ENCODE measurements around the gene GALNT2. TPM values are rescaled to one million over a fixed set of nuclear protein-coding genes. Genes with fewer than 3 reads are reported as not detected.

The GALNT2 gene
- total and polyA plus RNA-seq, 9 of the 15 experiments (the other 6 are each of a cell fraction or from before 2014, with no cell fraction given), result 1.6 to 106 (median 51.9) TPM

GRCh38 chr1:230310381-230311163, 243.5 kb downstream of the GALNT2 start (continued):
- peak; percentile 89 for TF ChIP-seq REST (IDR thresholded peaks at IDR 0.05; ENCODE audit: borderline replicate concordance)
- 0 out of 2 replicates have a peak, but pooled peaks have one; percentile 44 for TF ChIP-seq REST (CRISPR knock-in tag; IDR thresholded peaks at IDR 0.05; ENCODE audit: low read depth)
- 0 out of 2 replicates have a peak, but pooled peaks have one; percentile 52 for TF ChIP-seq TCF15 (CRISPR knock-in tag; IDR thresholded peaks at IDR 0.05)
- TF ChIP-seq RREB1 (CRISPR knock-in tag; IDR thresholded peaks at IDR 0.05), result 0 out of 2 replicates have a peak, but pooled peaks have one; percentile 53
- 0 out of 2 replicates have a peak, but pooled peaks have one; percentile 20 for TF ChIP-seq ZBTB26 (CRISPR knock-in tag; IDR thresholded peaks at IDR 0.05)
- TF ChIP-seq MBD1 (CRISPR knock-in tag; IDR thresholded peaks at IDR 0.05), result peak; percentile 84; the same call in 1 of the 2 replicates

Measured in K562 (cell line).